ENCODE data around the gene GLIS1. TPM values are rescaled to one million over a fixed set of nuclear protein-coding genes. Genes with fewer than 3 reads are reported as not detected.

The GLIS1 gene
- total RNA-seq, 1 experiment from 2014 or later, result 1.7 TPM

DNA sequence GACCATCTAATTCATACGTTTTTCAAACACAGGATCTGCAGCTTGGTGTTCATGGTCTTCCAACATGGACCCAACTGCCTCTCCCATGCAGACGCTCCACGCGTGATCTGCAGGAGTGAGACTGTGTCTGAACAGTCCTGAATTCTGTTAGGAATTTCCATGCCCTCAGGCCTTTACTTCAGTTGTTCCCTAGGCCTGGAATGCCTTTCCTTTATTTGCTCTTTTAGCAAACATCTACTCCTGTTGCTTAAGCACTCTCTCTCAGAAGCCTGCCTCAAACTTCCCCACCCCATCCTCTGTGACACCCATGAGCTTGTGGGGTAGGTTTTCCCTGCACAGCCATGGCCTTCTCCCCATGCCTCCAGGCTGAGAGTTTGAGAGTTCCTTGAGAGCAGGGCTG, 206.1 kb downstream of the GLIS1 start:
- no peaks in the 10 kb centered on the region for H4K20me1 ChIP-seq (ENCODE audit: low read length)
- BruUV-seq (replicated peaks), result no TSS peak
- no peaks in the 10 kb centered on the region for H3K9me3 ChIP-seq (ENCODE audit: low read length)
- no peak overlapping the region for H3K9ac ChIP-seq (ENCODE audit: low read length)
- H3K4me2 ChIP-seq (ENCODE audit: low read length), result no peak overlapping the region
- no peak overlapping the region for H2AFZ ChIP-seq (ENCODE audit: low read length)
- no peaks in the 10 kb centered on the region for H3K9me2 ChIP-seq (replicated peaks; ENCODE audit: low read length)
- H3K79me2 ChIP-seq (ENCODE audit: low read length), result no peaks in the 10 kb centered on the region
- DNase-seq, result no peak
- TF ChIP-seq EZH2phosphoT487 (IDR thresholded peaks at IDR 0.05; ENCODE audit: borderline replicate concordance, low read length) (no peak), EZH2 (IDR thresholded peaks at IDR 0.05; ENCODE audit: low read length, unreplicated experiment) (no peak)
- TF ChIP-seq, protein P1, sequence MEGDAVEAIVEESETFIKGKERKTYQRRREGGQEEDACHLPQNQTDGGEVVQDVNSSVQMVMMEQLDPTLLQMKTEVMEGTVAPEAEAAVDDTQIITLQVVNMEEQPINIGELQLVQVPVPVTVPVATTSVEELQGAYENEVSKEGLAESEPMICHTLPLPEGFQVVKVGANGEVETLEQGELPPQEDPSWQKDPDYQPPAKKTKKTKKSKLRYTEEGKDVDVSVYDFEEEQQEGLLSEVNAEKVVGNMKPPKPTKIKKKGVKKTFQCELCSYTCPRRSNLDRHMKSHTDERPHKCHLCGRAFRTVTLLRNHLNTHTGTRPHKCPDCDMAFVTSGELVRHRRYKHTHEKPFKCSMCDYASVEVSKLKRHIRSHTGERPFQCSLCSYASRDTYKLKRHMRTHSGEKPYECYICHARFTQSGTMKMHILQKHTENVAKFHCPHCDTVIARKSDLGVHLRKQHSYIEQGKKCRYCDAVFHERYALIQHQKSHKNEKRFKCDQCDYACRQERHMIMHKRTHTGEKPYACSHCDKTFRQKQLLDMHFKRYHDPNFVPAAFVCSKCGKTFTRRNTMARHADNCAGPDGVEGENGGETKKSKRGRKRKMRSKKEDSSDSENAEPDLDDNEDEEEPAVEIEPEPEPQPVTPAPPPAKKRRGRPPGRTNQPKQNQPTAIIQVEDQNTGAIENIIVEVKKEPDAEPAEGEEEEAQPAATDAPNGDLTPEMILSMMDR (conservative IDR thresholded peaks at IDR 0.05; ENCODE audit: low read depth, low read length), result no peak
- ATAC-seq, result no peak
- no peaks in the 10 kb centered on the region for H3K27me3 ChIP-seq (ENCODE audit: low read length)
- ChIA-PET CTCF (no interaction called here), POLR2A (ENCODE audit: unreplicated experiment) (no interaction called here)
- intact Hi-C loops (cut with micrococcal nuclease), result no loop called here
- no peak overlapping the region for H3K4me3 ChIP-seq (ENCODE audit: low read length)
- no peak overlapping the region for H3K27ac ChIP-seq (ENCODE audit: low read length)
- no peaks in the 10 kb centered on the region for H3F3A ChIP-seq (ENCODE audit: low read length, unreplicated experiment)
- H3K36me3 ChIP-seq (ENCODE audit: low read depth, low read length), result no peaks in the 10 kb centered on the region
- no peaks in the 10 kb centered on the region for H3K4me1 ChIP-seq (ENCODE audit: insufficient read depth, low read length)

GRCh38 chr1:53532377-53532776, 206.6 kb downstream of the GLIS1 start:
- H4K20me1 ChIP-seq (ENCODE audit: low read length), result no peaks in the 10 kb centered on the region
- H3F3A ChIP-seq (ENCODE audit: low read length, unreplicated experiment), result no peaks in the 10 kb centered on the region
- no peak overlapping the region for H3K4me3 ChIP-seq (ENCODE audit: low read length)
- H2AFZ ChIP-seq (ENCODE audit: low read length), result no peak overlapping the region
- H3K9ac ChIP-seq (ENCODE audit: low read length), result no peak overlapping the region
- TF ChIP-seq EZH2phosphoT487 (IDR thresholded peaks at IDR 0.05; ENCODE audit: borderline replicate concordance, low read length) (no peak), EZH2 (IDR thresholded peaks at IDR 0.05; ENCODE audit: low read length, unreplicated experiment) (no peak)
- TF ChIP-seq, protein P1 (conservative IDR thresholded peaks at IDR 0.05; ENCODE audit: low read depth, low read length), result no peak
- H3K9me2 ChIP-seq (replicated peaks; ENCODE audit: low read length), result no peaks in the 10 kb centered on the region
- BruUV-seq (replicated peaks), result no TSS peak
- CTCF ChIA-PET, result no interaction called here
- no peaks in the 10 kb centered on the region for H3K4me1 ChIP-seq (ENCODE audit: insufficient read depth, low read length)
- ATAC-seq, result no peak
- H3K9me3 ChIP-seq (ENCODE audit: low read length), result no peaks in the 10 kb centered on the region
- H3K27ac ChIP-seq (ENCODE audit: low read length), result no peak overlapping the region
- H3K27me3 ChIP-seq (ENCODE audit: low read length), result no peaks in the 10 kb centered on the region
- no peak for DNase-seq
- no peaks in the 10 kb centered on the region for H3K79me2 ChIP-seq (ENCODE audit: low read length)
- no peaks in the 10 kb centered on the region for H3K36me3 ChIP-seq (ENCODE audit: low read depth, low read length)
- POLR2A ChIA-PET (ENCODE audit: unreplicated experiment), result no interaction called here
- intact Hi-C loops (cut with micrococcal nuclease), result no loop called here
- H3K4me2 ChIP-seq (ENCODE audit: low read length), result no peak overlapping the region

GRCh38 chr1:53530550-53530949, 208.4 kb downstream of the GLIS1 start:
- Histone ChIP-seq H3K27ac (ENCODE audit: low read length) (no peak overlapping the region), H3K4me2 (ENCODE audit: low read length) (no peak overlapping the region), H3K4me3 (ENCODE audit: low read length) (no peak overlapping the region), H3K27me3 (ENCODE audit: low read length) (no peaks in the 10 kb centered on the region), H3K9me2 (replicated peaks; ENCODE audit: low read length) (no peaks in the 10 kb centered on the region), H2AFZ (ENCODE audit: low read length) (no peak overlapping the region), H3K79me2 (ENCODE audit: low read length) (no peaks in the 10 kb centered on the region), H4K20me1 (ENCODE audit: low read length) (no peaks in the 10 kb centered on the region), H3K9me3 (ENCODE audit: low read length) (no peaks in the 10 kb centered on the region), H3K36me3 (ENCODE audit: low read depth, low read length) (no peaks in the 10 kb centered on the region), H3F3A (ENCODE audit: low read length, unreplicated experiment) (no peaks in the 10 kb centered on the region), H3K9ac (ENCODE audit: low read length) (no peak overlapping the region), H3K4me1 (ENCODE audit: insufficient read depth, low read length) (no peaks in the 10 kb centered on the region)
- POLR2A ChIA-PET (ENCODE audit: unreplicated experiment), result no interaction called here
- CTCF ChIA-PET, result no interaction called here
- no TSS peak for BruUV-seq (replicated peaks)
- intact Hi-C loops (cut with micrococcal nuclease), result no loop called here
- TF ChIP-seq, protein P1 (conservative IDR thresholded peaks at IDR 0.05; ENCODE audit: low read depth, low read length), result no peak
- TF ChIP-seq EZH2phosphoT487 (IDR thresholded peaks at IDR 0.05; ENCODE audit: borderline replicate concordance, low read length) (no peak), EZH2 (IDR thresholded peaks at IDR 0.05; ENCODE audit: low read length, unreplicated experiment) (no peak)
- no peak for ATAC-seq
- no peak for DNase-seq
